Amygdala (tissue), 56 donors: Measurements from ENCODE around the gene WDR64.
A peak's percentile ranks its signal among the peaks of the same experiment; 100 is the strongest.
"Not testable (repeated sequence)": the region's sequence is repeated elsewhere in the genome, so short reads cannot be mapped to it uniquely, and the experiment has no call there.

Experiments used
- DNase-seq, 56 donors: peaks; one replicate each; lab custom pipeline; 2025; lab: John Stamatoyannopoulos, UW

The WDR64 gene

GRCh38 chr1:241730031-241730430 lies 78.0 kb downstream of the WDR64 start:
- DNase-seq = no peak

GRCh38 chr1:241733899-241734298 lies 81.8 kb downstream of the WDR64 start:
- no peak for DNase-seq

- DNase-seq = no peak
Measured at GRCh38 chr1:241734533-241734932, 82.5 kb downstream of the WDR64 start.

- not testable (repeated sequence) for DNase-seq
Measured at GRCh38 chr1:241735493-241735926, 83.4 kb downstream of the WDR64 start.

- no peak for DNase-seq
Measured at GRCh38 chr1:241736387-241736786, 84.3 kb downstream of the WDR64 start.

GRCh38 chr1:241738284-241739078 lies 86.4 kb downstream of the WDR64 start:
- no peak for DNase-seq

GRCh38 chr1:241742084-241742483 lies 90.0 kb downstream of the WDR64 start:
- no peak for DNase-seq

- DNase-seq = no peak
Measured at GRCh38 chr1:241744591-241744990, 92.5 kb downstream of the WDR64 start.

GRCh38 chr1:241747992-241748391 lies 95.9 kb downstream of the WDR64 start:
- no peak for DNase-seq

- peak in 4 of 56 donors; percentile 2 to 40 (median 10) for DNase-seq
Measured at GRCh38 chr1:241749041-241749944, 97.2 kb downstream of the WDR64 start.

- DNase-seq = no peak
Measured at GRCh38 chr1:241749945-241750695, 98.0 kb downstream of the WDR64 start.

GRCh38 chr1:241751524-241751923 lies 99.4 kb downstream of the WDR64 start:
- no peak for DNase-seq

- no peak for DNase-seq
Measured at GRCh38 chr1:241762713-241763339, 110.7 kb downstream of the WDR64 start.

- DNase-seq = no peak
Measured at GRCh38 chr1:241765390-241765789, 113.3 kb downstream of the WDR64 start.

GRCh38 chr1:241767737-241768136 lies 115.7 kb downstream of the WDR64 start:
- DNase-seq = no peak

GRCh38 chr1:241770115-241770514 lies 118.0 kb downstream of the WDR64 start:
- no peak for DNase-seq

- no peak for DNase-seq
Measured at GRCh38 chr1:241771117-241771516, 119.0 kb downstream of the WDR64 start.

- DNase-seq = no peak
Measured at GRCh38 chr1:241772932-241773500, 120.9 kb downstream of the WDR64 start.

- no peak for DNase-seq
Measured at GRCh38 chr1:241773991-241774390, 121.9 kb downstream of the WDR64 start.

- no peak for DNase-seq
Measured at GRCh38 chr1:241775021-241775420, 122.9 kb downstream of the WDR64 start.
